DND-41 (cell line): ENCODE results near the gene F7.

ENCODE experiments used
- EZH2 ChIP-seq: IDR thresholded peaks from 3 replicates; pipeline ENCODE4 v1.6.1; 2012; ENCODE audit warnings: borderline replicate concordance, low read depth, mild to moderate bottlenecking, moderate library complexity, low read length, inconsistent platforms; ENCODE audit not compliant: severe bottlenecking
- TF ChIP-seq, protein P1 (sequence below): IDR thresholded peaks from 2 replicates; pipeline ENCODE4 v1.5.1; 2012; ENCODE audit warnings: borderline replicate concordance, low read length, moderate library complexity, mild to moderate bottlenecking; ENCODE audit not compliant: poor library complexity, severe bottlenecking; ENCODE audit errors: extremely low read depth

DNA sequence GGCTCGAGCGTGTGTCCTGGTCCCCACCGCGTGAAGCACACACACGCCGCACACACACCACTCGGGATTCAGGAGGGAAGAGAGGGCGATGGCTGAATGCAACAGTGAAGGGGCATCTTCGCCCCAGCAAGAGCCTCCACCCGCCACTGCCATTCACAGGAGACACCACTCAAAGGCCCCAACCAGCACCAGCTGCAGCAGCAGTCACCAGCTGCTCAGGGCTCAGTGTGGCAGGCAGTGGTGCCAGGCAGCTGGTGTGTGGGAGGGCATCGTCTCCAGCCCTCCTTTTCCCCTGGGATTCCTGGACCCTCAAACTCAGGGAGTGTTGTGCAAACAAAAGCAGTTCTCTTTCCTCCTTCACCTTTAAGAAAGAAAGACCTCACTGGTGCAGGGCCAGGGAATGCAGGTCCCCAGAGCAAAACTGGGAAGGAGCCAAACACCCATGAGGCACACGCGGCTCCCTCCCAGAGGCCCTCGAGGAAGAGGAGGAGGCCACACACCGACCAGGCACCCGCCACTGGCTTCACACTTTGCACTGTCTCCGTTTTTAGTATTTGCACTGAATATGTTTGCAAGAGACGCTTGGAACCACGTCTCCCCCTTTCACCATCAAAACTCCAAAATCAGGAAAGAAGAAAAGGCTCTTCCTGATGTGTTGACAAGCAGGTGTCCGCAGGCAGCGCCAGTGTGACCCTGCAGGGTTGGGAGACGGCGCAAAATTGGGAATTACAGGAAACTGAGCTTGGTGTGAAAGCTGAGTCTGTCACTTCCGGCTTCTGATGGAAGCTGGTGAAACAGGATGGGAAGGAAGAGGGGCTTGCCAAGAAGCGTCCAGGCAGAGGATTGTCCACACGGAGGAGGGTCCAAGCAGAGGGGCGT lies 26.4 kb upstream of the F7 start:
- TF ChIP-seq, protein P1, sequence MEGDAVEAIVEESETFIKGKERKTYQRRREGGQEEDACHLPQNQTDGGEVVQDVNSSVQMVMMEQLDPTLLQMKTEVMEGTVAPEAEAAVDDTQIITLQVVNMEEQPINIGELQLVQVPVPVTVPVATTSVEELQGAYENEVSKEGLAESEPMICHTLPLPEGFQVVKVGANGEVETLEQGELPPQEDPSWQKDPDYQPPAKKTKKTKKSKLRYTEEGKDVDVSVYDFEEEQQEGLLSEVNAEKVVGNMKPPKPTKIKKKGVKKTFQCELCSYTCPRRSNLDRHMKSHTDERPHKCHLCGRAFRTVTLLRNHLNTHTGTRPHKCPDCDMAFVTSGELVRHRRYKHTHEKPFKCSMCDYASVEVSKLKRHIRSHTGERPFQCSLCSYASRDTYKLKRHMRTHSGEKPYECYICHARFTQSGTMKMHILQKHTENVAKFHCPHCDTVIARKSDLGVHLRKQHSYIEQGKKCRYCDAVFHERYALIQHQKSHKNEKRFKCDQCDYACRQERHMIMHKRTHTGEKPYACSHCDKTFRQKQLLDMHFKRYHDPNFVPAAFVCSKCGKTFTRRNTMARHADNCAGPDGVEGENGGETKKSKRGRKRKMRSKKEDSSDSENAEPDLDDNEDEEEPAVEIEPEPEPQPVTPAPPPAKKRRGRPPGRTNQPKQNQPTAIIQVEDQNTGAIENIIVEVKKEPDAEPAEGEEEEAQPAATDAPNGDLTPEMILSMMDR, result no peak
- no peak for TF ChIP-seq EZH2
